ENCODE measurements around the gene ZSWIM1. TPM values are rescaled to one million over a fixed set of nuclear protein-coding genes. Genes with fewer than 3 reads are reported as not detected.

The ZSWIM1 gene
- total RNA-seq, 1 donor from 2014 or later, result 11.9 TPM

GRCh38 chr20:45902199-45902701, 21.2 kb downstream of the ZSWIM1 start:
- ATAC-seq, result no peak
- DNase-seq, result no peak
- intact Hi-C loops (cut with micrococcal nuclease), result no loop called here

GRCh38 chr20:45904583-45905504, 23.8 kb downstream of the ZSWIM1 start:
- intact Hi-C loops (cut with micrococcal nuclease), result no loop called here
- ATAC-seq, result no peak
- no peak for DNase-seq

GRCh38 chr20:45905505-45906079, 24.6 kb downstream of the ZSWIM1 start:
- ATAC-seq (no peak), DNase-seq (no peak)
- intact Hi-C loops (cut with micrococcal nuclease), result no loop called here

GRCh38 chr20:45907219-45907948, 26.4 kb downstream of the ZSWIM1 start:
- ATAC-seq, result no peak
- no peak for DNase-seq
- intact Hi-C loops (cut with micrococcal nuclease), result no loop called here

GRCh38 chr20:45908084-45908483, 27.1 kb downstream of the ZSWIM1 start:
- no peak for DNase-seq
- no peak for ATAC-seq
- intact Hi-C loops (cut with micrococcal nuclease), result no loop called here

- ATAC-seq (no peak), DNase-seq (no peak)
- intact Hi-C loops (cut with micrococcal nuclease), result no loop called here
Observed at GRCh38 chr20:45909336-45909808, 28.3 kb downstream of the ZSWIM1 start.

GRCh38 chr20:45909817-45910669, 29.0 kb downstream of the ZSWIM1 start:
- intact Hi-C loops (cut with micrococcal nuclease), result no loop called here
- no peak for ATAC-seq
- no peak for DNase-seq

- intact Hi-C loops (cut with micrococcal nuclease), result no loop called here
- peak; percentile 96 for DNase-seq
- ATAC-seq, result peak; percentile 85
Observed at GRCh38 chr20:45910670-45911485, 29.9 kb downstream of the ZSWIM1 start.

GRCh38 chr20:45911486-45912343, 30.7 kb downstream of the ZSWIM1 start, which contains the start of gene PLTP:
TSS of gene PLTP (minus strand) at chr20:45912155. CDS start at chr20:45911452, 703 bp downstream.
- DNase-seq (peak; percentile 88), ATAC-seq (peak; percentile 79)
- intact Hi-C loops (cut with micrococcal nuclease), result no loop called here

GRCh38 chr20:45912344-45912682, 31.3 kb downstream of the ZSWIM1 start:
- ATAC-seq (no peak), DNase-seq (no peak)
- intact Hi-C loops (cut with micrococcal nuclease), result no loop called here

- intact Hi-C loops (cut with micrococcal nuclease), result no loop called here
- DNase-seq, result no peak
- ATAC-seq, result no peak
Observed at GRCh38 chr20:45913116-45913515, 32.1 kb downstream of the ZSWIM1 start.

GRCh38 chr20:45917790-45918141, 36.7 kb downstream of the ZSWIM1 start:
- DNase-seq (peak; percentile 64), ATAC-seq (peak; percentile 26)
- intact Hi-C loops (cut with micrococcal nuclease), result no loop called here

- intact Hi-C loops (cut with micrococcal nuclease), result no loop called here
- DNase-seq (no peak), ATAC-seq (peak; percentile 54)
Observed at GRCh38 chr20:45918182-45918737, 37.2 kb downstream of the ZSWIM1 start.

- intact Hi-C loops (cut with micrococcal nuclease), result no loop called here
- DNase-seq (peak; percentile 34), ATAC-seq (peak; percentile 4)
Observed at GRCh38 chr20:45918779-45919537, 37.9 kb downstream of the ZSWIM1 start.

- DNase-seq (peak; percentile 86), ATAC-seq (peak; percentile 80)
- intact Hi-C loops (cut with micrococcal nuclease), result no loop called here
Observed at GRCh38 chr20:45919542-45920399, 38.7 kb downstream of the ZSWIM1 start.

Measured in left ventricle myocardium superior (tissue), 1 donor.